ENCODE results near the gene ABLIM3. TPM values are rescaled to one million over a fixed set of nuclear protein-coding genes. Genes with fewer than 3 reads are reported as not detected.
A peak's percentile ranks its signal among the peaks of the same experiment; 100 is the strongest.

ABLIM3 gene
- total and polyA plus RNA-seq, 10 of the 15 experiments (the other 5 are each of a cell fraction or from before 2014, with no cell fraction given) = 0.03 TPM; not detected in 9

DNA sequence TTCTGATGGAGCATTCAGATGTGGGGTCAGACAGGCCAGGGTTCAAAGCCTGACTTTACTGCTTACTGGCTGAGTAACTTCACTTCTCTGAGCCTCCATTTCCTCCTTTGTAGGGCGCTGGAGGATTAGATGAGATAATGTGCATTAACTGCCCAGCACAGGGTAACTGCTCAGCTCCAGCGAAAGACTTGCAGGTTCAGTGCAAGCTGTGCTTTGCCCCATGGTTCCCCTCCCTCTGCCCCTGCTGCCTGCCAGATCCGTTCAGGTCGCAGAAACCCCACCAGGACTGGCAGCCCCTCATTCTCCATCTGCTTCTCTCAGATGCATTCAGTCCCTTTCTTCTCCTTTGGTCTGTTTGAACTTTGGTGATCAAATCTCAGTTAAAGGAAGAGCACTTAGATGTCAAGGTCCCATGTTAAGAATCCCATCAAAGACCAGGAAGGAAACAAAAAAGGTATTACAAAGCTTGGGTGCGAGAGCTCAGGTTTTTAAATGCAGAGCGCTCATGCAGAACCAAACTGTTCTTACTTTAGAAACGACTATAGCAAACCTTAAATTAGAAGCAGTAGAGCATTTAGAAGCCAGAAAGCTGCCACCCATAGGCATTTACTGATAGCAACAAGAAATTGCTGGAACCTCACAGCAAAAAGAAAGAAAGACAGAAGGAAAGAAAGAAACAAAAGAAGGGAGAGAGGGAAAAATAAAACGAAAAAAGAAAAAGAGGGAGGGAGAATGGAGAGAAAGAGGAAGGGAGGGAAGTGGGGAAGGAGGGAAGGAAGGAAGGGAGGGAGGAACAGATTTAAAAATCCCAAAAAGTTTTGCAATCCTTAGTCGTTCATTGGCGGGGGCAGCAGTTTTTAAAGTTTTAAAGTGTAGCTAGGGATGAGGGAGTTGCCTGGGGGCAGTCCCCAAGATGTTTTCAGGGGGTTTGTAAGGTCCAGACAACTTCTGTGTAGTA lies 153.9 kb downstream of the ABLIM3 start:
- no peaks in the 10 kb centered on the region for H3K9me3 ChIP-seq (replicated peaks; ENCODE audit: control insufficient read depth, insufficient read depth, low read length)
- 0 out of 2 replicates have a peak overlapping the region, but pooled peaks have one; percentile 19 for H3K4me2 ChIP-seq (ENCODE audit: control insufficient read depth, insufficient read depth)
- no peak overlapping the region for H3K4me3 ChIP-seq
- H3K4me1 ChIP-seq (ENCODE audit: control insufficient read depth, insufficient read depth, low read length) = peaks cover 12% of the 10 kb centered on the region
- DNase-seq (ENCODE audit: low read depth, low spot score) (no peak), FAIRE-seq (no peak), ATAC-seq (no peak; the same call in 2 of the 3 replicates)
- in situ Hi-C loops (cut with MboI) = no loop called here
- H3K27me3 ChIP-seq (replicated peaks in 1 of 2; ENCODE audit: control insufficient read depth in 2 of 2, insufficient read depth in 2 of 2, low read length in 1 of 2) = peaks cover 0 to 5% of the 10 kb centered on the region in 2 experiments; a peak in 2 of 4 replicates
- no peak overlapping the region for H3K27ac ChIP-seq (ENCODE audit: control insufficient read depth, insufficient read depth)
- intact Hi-C loops (cut with micrococcal nuclease; ENCODE audit: unreplicated experiment) = no loop called here
- H3K79me2 ChIP-seq (ENCODE audit: control insufficient read depth, insufficient read depth, low read length) = no peaks in the 10 kb centered on the region
- no peaks in the 10 kb centered on the region for H4K20me1 ChIP-seq (ENCODE audit: control insufficient read depth, insufficient read depth)
- ChIA-PET CTCF (interaction anchor here (0.8 to 1.7 kb wide), 2 partner anchors 77 to 141 kb away, joined by 3 to 5 read pairs; no protein-coding TSS in a partner anchor), POLR2A (no interaction called here), RAD21 (ENCODE audit: unreplicated experiment) (no interaction called here), SMC1A (ENCODE audit: uncharacterized antibody, unreplicated experiment) (no interaction called here)
- H3K36me3 ChIP-seq (ENCODE audit: control insufficient read depth in 2 of 2, insufficient read depth in 2 of 2, low read length in 1 of 2) = no peaks in the 10 kb centered on the region
- 0 out of 2 replicates have a peak overlapping the region, but pooled peaks have one; percentile 3 for H2AFZ ChIP-seq (ENCODE audit: control insufficient read depth, low read depth, low read length)
- WGBS (ENCODE audit: insufficient coverage, insufficient replicate concordance, low lambda C conversion rate, missing lambda C conversion rate) = 20% methylated on average over 10 of the region's 10 CpGs
- H3K9ac ChIP-seq (ENCODE audit: control insufficient read depth, insufficient read depth, low read length) = no peak overlapping the region
- TF ChIP-seq NR2F1 (conservative IDR thresholded peaks at IDR 0.05) = no peak
- no peak for TF ChIP-seq PML (IDR thresholded peaks at IDR 0.05; ENCODE audit: low read length)
- TF ChIP-seq EED (IDR thresholded peaks at IDR 0.05; ENCODE audit: low read depth) = no peak
- TF ChIP-seq RCOR1 (conservative IDR thresholded peaks at IDR 0.05; ENCODE audit: low read depth, low read length) = no peak
- no peak for TF ChIP-seq KDM1A (IDR thresholded peaks at IDR 0.05; ENCODE audit: borderline replicate concordance)
- TF ChIP-seq SUPT20H (IDR thresholded peaks at IDR 0.05; ENCODE audit: borderline replicate concordance, control insufficient read depth, low read depth, low read length) = no peak
- TF ChIP-seq YY1 (IDR thresholded peaks at IDR 0.05; ENCODE audit: low read depth, low read length) = no peak
- TF ChIP-seq WRNIP1 (IDR thresholded peaks at IDR 0.05; ENCODE audit: borderline replicate concordance, low read depth, low read length) = no peak
- TF ChIP-seq BHLHE40 (IDR thresholded peaks at IDR 0.05; ENCODE audit: borderline replicate concordance in 1 of 2, low read depth in 2 of 2, low read length in 1 of 2) = no peak
- no peak for TF ChIP-seq HDAC2 (IDR thresholded peaks at IDR 0.05)
- TF ChIP-seq CTCF (IDR thresholded peaks at IDR 0.05 in 2 of 3, conservative IDR thresholded peaks at IDR 0.05 in 1 of 3; ENCODE audit: control insufficient read depth in 2 of 3, extremely low read depth in 1 of 3, insufficient read depth in 1 of 3, low read depth in 3 of 3, low read length in 3 of 3) = no peak
- TF ChIP-seq MEF2B (IDR thresholded peaks at IDR 0.05; ENCODE audit: partially characterized antibody, poor library complexity, severe bottlenecking) = no peak
- TF ChIP-seq, protein P1, sequence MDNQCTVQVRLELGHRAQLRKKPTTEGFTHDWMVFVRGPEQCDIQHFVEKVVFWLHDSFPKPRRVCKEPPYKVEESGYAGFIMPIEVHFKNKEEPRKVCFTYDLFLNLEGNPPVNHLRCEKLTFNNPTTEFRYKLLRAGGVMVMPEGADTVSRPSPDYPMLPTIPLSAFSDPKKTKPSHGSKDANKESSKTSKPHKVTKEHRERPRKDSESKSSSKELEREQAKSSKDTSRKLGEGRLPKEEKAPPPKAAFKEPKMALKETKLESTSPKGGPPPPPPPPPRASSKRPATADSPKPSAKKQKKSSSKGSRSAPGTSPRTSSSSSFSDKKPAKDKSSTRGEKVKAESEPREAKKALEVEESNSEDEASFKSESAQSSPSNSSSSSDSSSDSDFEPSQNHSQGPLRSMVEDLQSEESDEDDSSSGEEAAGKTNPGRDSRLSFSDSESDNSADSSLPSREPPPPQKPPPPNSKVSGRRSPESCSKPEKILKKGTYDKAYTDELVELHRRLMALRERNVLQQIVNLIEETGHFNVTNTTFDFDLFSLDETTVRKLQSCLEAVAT (IDR thresholded peaks at IDR 0.05) = no peak
- TF ChIP-seq CHD4 (IDR thresholded peaks at IDR 0.05) = no peak
- no TSS peak for BruUV-seq (replicated peaks)
